CD14-positive monocyte (primary cell): ENCODE data around the gene CDH22. TPM values are rescaled to one million over a fixed set of nuclear protein-coding genes. Genes with fewer than 3 reads are reported as not detected.

ENCODE experiments used
- DNase-seq, 3 donors: peaks; one replicate each; pipeline ENCODE4 v3.0.0-alpha.2; 2011 to 2022
- H2AFZ ChIP-seq: 2 replicates; pipeline ENCODE4 v1.6.0; 2012; ENCODE audit warnings: mild to moderate bottlenecking, low read depth, low read length, inconsistent platforms; ENCODE audit not compliant: insufficient read depth, poor library complexity, severe bottlenecking
- H3K27ac ChIP-seq, 2 donors: 1 replicate in 1 of 2; 2 replicates in 1 of 2; pipeline ENCODE4 v1.5.1; 2012 to 2013; ENCODE audit warnings: low read length in 2 of 2, control low read depth in 1 of 2, inconsistent platforms in 1 of 2, low read depth in 1 of 2, mild to moderate bottlenecking in 1 of 2
- H3K27me3 ChIP-seq, 2 donors: one replicate each; pipeline versions ENCODE4 v1.6.0 to v1.6.1; 2011 to 2013; ENCODE audit warnings: low read length in 2 of 2; ENCODE audit not compliant: control insufficient read depth in 2 of 2, insufficient read depth in 2 of 2
- H3K36me3 ChIP-seq, 2 donors: replicated peaks in 1 of 2; 1 replicate in 1 of 2; 2 replicates in 1 of 2; pipeline versions ENCODE4 v1.5.1 to v1.6.1; 2012 to 2013; ENCODE audit warnings: low read length in 2 of 2, control low read depth in 1 of 2, inconsistent platforms in 1 of 2, mild to moderate bottlenecking in 1 of 2; ENCODE audit not compliant: insufficient read depth in 2 of 2, control insufficient read depth in 1 of 2
- H3K4me1 ChIP-seq, 2 donors: 1 replicate in 1 of 2; 2 replicates in 1 of 2; pipeline versions ENCODE4 v1.5.1 to v1.6.1; 2012 to 2013; ENCODE audit warnings: low read length in 2 of 2, control low read depth in 1 of 2, inconsistent platforms in 1 of 2, mild to moderate bottlenecking in 1 of 2, moderate library complexity in 1 of 2; ENCODE audit not compliant: insufficient read depth in 2 of 2, control insufficient read depth in 1 of 2
- H3K4me2 ChIP-seq: replicated peaks from 2 replicates; pipeline ENCODE3; 2012; ENCODE audit warnings: low read length, moderate library complexity, mild to moderate bottlenecking; ENCODE audit not compliant: poor library complexity, severe bottlenecking; ENCODE audit errors: extremely low read depth
- H3K4me3 ChIP-seq, 3 experiments: fragments of 200-600 bp in 1 of 3; sonication (generic) in 1 of 3; replicated peaks in 1 of 3; 1 replicate in 2 of 3; 2 replicates in 1 of 3; pipeline ENCODE4 v1.5.1; 2011 to 2013; ENCODE audit warnings: low read length in 3 of 3, mild to moderate bottlenecking in 3 of 3, control low read depth in 2 of 3, low read depth in 2 of 3, inconsistent platforms in 1 of 3, moderate library complexity in 1 of 3
- H3K79me2 ChIP-seq: 2 replicates; pipeline ENCODE4 v1.6.0; 2012; ENCODE audit warnings: mild to moderate bottlenecking, control low read depth, inconsistent platforms, low read length, moderate library complexity; ENCODE audit not compliant: insufficient read depth
- H3K9ac ChIP-seq: 2 replicates; pipeline ENCODE4 v1.6.0; 2017; ENCODE audit warnings: low read length, mild to moderate bottlenecking; ENCODE audit not compliant: insufficient read depth, poor library complexity, severe bottlenecking
- H3K9me3 ChIP-seq, 2 donors: replicated peaks in 1 of 2; 1 replicate in 1 of 2; 2 replicates in 1 of 2; pipeline versions ENCODE4 v1.5.1 to v1.6.1; 2012 to 2013; ENCODE audit warnings: low read length in 2 of 2, control low read depth in 1 of 2; ENCODE audit not compliant: control insufficient read depth in 1 of 2, insufficient read depth in 1 of 2
- H4K20me1 ChIP-seq: 2 replicates; pipeline ENCODE4 v1.6.0; 2012; ENCODE audit warnings: mild to moderate bottlenecking, low read length, control low read depth, moderate library complexity; ENCODE audit not compliant: insufficient read depth
- H3K27ac Mint-ChIP-seq, 7 donors: one replicate each; pipeline ENCODE4 v1.8.0; 2020; ENCODE audit warnings: mild to moderate bottlenecking in 7 of 7, mixed read lengths in 7 of 7, moderate library complexity in 6 of 7, inconsistent platforms in 2 of 7
- H3K27me3 Mint-ChIP-seq, 3 donors: one replicate each; pipeline ENCODE4 v1.8.0; 2021 to 2022; ENCODE audit warnings: low read depth in 3 of 3, mild to moderate bottlenecking in 3 of 3, mixed read lengths in 3 of 3, moderate library complexity in 3 of 3, inconsistent platforms in 1 of 3
- H3K36me3 Mint-ChIP-seq, 2 donors: one replicate each; pipeline ENCODE4 v1.8.0; 2020; ENCODE audit warnings: mixed read lengths in 2 of 2, inconsistent platforms in 1 of 2, mild to moderate bottlenecking in 1 of 2
- H3K4me1 Mint-ChIP-seq: one replicate; pipeline ENCODE4 v1.8.0; 2020; ENCODE audit warnings: mild to moderate bottlenecking, mixed read lengths
- H3K4me3 Mint-ChIP-seq, 2 donors: one replicate each; pipeline ENCODE4 v1.8.0; 2020; ENCODE audit warnings: mild to moderate bottlenecking in 2 of 2, mixed read lengths in 2 of 2, moderate library complexity in 1 of 2
- H3K9me3 Mint-ChIP-seq, 7 donors: one replicate each; pipeline ENCODE4 v1.8.0; 2020 to 2022; ENCODE audit warnings: mixed read lengths in 7 of 7, mild to moderate bottlenecking in 6 of 7, moderate library complexity in 6 of 7, inconsistent platforms in 2 of 7
- CTCF ChIP-seq: fragments of 200-600 bp; IDR thresholded peaks from one replicate; pipeline ENCODE4 v1.8.0; 2022; ENCODE audit warnings: antibody characterized with exemption, mild to moderate bottlenecking
- WGBS: methylation state at CpG from one replicate; pipeline ENCODE4 v1.1.5; 2013; ENCODE audit warnings: missing lambda C conversion rate; ENCODE audit not compliant: insufficient coverage; 5-methylcytosine and 5-hydroxymethylcytosine counted together
- intact Hi-C, 2 donors: fragments of 100-400 bp; cut with micrococcal nuclease; formaldehyde crosslinking; loops; one replicate each; pipeline versions ENCODE4 v1.15.0 to v1.15.1; 2023
- polyA plus RNA-seq, 3 donors: library from polyadenylated mRNA; depleted of rRNA in 1 of 3; unstranded in 2 of 3; stranded (reverse) in 1 of 3; fragments of 300-500 nt in 2 of 3; fragments of >200 nt in 1 of 3; fragmentation: Illumina TruSeq in 2 of 3; gene quantifications; 1 replicate in 2 of 3; 2 replicates in 1 of 3; pipeline ENCODE4 v1.2.3, GENCODE V29; 2012 to 2021

The CDH22 gene
- polyA plus RNA-seq, 3 donors = not detected

- Histone ChIP-seq H3K36me3 (no peaks in the 10 kb centered on the region), H3K4me3 (no peak overlapping the region), H3K27ac (no peak overlapping the region), H3K4me1 (no peaks in the 10 kb centered on the region), H3K9ac (no peak overlapping the region), H3K4me2 (no peak overlapping the region), H3K79me2 (no peaks in the 10 kb centered on the region), H3K27me3 (peaks cover 4 to 11% of the 10 kb centered on the region in 2 donors), H4K20me1 (no peaks in the 10 kb centered on the region), H2AFZ (no peak overlapping the region), H3K9me3 (no peaks in the 10 kb centered on the region)
- H3K4me3 Mint-ChIP-seq = no peak overlapping the region
- no peaks in the 10 kb centered on the region for H3K4me1 Mint-ChIP-seq
- H3K27me3 Mint-ChIP-seq = peaks cover 28 to 45% (median 34%) of the 10 kb centered on the region in 3 donors
- DNase-seq = no peak
- no peak overlapping the region for H3K27ac Mint-ChIP-seq
- TF ChIP-seq CTCF = no peak
- H3K9me3 Mint-ChIP-seq = peaks cover 0 to 8% (median 3%) of the 10 kb centered on the region in 7 donors
- WGBS = 31% methylated on average over 1 of the region's 2 CpGs
- H3K36me3 Mint-ChIP-seq = no peaks in the 10 kb centered on the region
- intact Hi-C loops = no loop called here
These were observed 34.6 kb downstream of the CDH22 start for GRCh38 chr20:46273717-46274116.

GRCh38 chr20:46272389-46273047 lies 35.8 kb downstream of the CDH22 start:
- Histone ChIP-seq H3K4me3 (no peak overlapping the region), H3K4me2 (no peak overlapping the region), H3K27ac (no peak overlapping the region), H3K79me2 (no peaks in the 10 kb centered on the region), H2AFZ (no peak overlapping the region), H3K4me1 (no peaks in the 10 kb centered on the region), H3K36me3 (no peaks in the 10 kb centered on the region), H3K9ac (no peak overlapping the region), H4K20me1 (no peaks in the 10 kb centered on the region), H3K9me3 (no peaks in the 10 kb centered on the region), H3K27me3 (peaks cover 4 to 10% of the 10 kb centered on the region in 2 donors)
- 36% methylated on average over 1 of the region's 1 CpG for WGBS
- no peak for TF ChIP-seq CTCF
- no peaks in the 10 kb centered on the region for H3K36me3 Mint-ChIP-seq
- DNase-seq = no peak
- no peak overlapping the region for H3K4me3 Mint-ChIP-seq
- H3K9me3 Mint-ChIP-seq = peaks cover 0 to 8% (median 3%) of the 10 kb centered on the region in 7 donors
- H3K4me1 Mint-ChIP-seq = no peaks in the 10 kb centered on the region
- intact Hi-C loops = no loop called here
- H3K27me3 Mint-ChIP-seq = peaks cover 22 to 53% (median 27%) of the 10 kb centered on the region in 3 donors
- H3K27ac Mint-ChIP-seq = no peak overlapping the region
